Liver (tissue), 3 donors: ENCODE results near the gene SPINT3.
"Not testable (repeated sequence)": the region's sequence is repeated elsewhere in the genome, so short reads cannot be mapped to it uniquely, and the experiment has no call there.

Source experiments
- JUND ChIP-seq, 2 donors: IDR thresholded peaks; 2 replicates each; pipeline ENCODE4 v1.6.1; 2016; ENCODE audit warnings: antibody characterized with exemption in 2 of 2
- RAD21 ChIP-seq, 2 donors: IDR thresholded peaks; 2 replicates each; pipeline ENCODE4 v1.6.1; 2016; ENCODE audit warnings: antibody characterized with exemption in 2 of 2, mild to moderate bottlenecking in 2 of 2
- TF ChIP-seq, protein P1 (sequence below): fragments of 150-350 bp; IDR thresholded peaks from 2 replicates; pipeline ENCODE4 v1.5.1; 2017; ENCODE audit warnings: improper control_type of control experiment, low read depth, low read length; ENCODE audit not compliant: missing input control
- TF ChIP-seq, protein P2 (sequence below): IDR thresholded peaks from 2 replicates; pipeline ENCODE4 v1.6.1; 2016; ENCODE audit warnings: antibody characterized with exemption
- donor health status: healthy.
- donor health status: healthy.

DNA sequence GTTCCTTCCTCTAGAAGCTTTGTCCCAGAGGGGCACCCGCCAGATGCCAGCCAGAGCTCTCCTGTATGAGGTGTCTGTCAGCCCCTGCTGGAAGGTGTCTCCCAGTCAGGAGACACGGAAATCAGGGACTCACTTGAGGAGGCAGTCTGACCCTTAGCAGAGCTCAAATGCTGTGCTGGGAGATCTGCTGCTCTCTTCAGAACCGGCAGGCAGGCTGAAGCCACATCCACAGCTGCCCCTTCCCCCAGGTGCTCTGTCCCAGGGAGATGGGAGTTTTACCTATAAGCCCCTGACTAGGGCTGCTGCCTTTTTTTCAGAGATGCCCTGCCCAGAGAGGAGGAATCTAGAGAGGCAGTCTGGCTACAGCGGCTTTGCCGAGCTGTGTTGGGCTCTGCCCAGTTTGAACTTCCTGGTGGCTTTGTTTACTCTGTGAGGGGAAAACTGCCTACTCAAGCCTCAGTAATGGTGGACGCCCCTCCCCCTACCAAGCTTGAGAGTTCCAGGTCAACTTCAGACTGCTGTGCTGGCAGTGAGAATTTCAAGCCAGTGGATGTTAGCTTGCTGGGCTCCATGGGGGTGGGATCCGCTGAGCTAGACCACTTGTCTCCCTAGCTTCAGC, 37.8 kb downstream of the SPINT3 start:
- TF ChIP-seq JUND, RAD21 (IDR thresholded peaks at IDR 0.05): not testable (repeated sequence)
- TF ChIP-seq, protein P1, sequence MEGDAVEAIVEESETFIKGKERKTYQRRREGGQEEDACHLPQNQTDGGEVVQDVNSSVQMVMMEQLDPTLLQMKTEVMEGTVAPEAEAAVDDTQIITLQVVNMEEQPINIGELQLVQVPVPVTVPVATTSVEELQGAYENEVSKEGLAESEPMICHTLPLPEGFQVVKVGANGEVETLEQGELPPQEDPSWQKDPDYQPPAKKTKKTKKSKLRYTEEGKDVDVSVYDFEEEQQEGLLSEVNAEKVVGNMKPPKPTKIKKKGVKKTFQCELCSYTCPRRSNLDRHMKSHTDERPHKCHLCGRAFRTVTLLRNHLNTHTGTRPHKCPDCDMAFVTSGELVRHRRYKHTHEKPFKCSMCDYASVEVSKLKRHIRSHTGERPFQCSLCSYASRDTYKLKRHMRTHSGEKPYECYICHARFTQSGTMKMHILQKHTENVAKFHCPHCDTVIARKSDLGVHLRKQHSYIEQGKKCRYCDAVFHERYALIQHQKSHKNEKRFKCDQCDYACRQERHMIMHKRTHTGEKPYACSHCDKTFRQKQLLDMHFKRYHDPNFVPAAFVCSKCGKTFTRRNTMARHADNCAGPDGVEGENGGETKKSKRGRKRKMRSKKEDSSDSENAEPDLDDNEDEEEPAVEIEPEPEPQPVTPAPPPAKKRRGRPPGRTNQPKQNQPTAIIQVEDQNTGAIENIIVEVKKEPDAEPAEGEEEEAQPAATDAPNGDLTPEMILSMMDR: not testable (repeated sequence)
- TF ChIP-seq, protein P2, sequence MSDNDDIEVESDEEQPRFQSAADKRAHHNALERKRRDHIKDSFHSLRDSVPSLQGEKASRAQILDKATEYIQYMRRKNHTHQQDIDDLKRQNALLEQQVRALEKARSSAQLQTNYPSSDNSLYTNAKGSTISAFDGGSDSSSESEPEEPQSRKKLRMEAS: not testable (repeated sequence)
